Measurements from ENCODE around the gene FXYD6.

FXYD6 gene

DNA sequence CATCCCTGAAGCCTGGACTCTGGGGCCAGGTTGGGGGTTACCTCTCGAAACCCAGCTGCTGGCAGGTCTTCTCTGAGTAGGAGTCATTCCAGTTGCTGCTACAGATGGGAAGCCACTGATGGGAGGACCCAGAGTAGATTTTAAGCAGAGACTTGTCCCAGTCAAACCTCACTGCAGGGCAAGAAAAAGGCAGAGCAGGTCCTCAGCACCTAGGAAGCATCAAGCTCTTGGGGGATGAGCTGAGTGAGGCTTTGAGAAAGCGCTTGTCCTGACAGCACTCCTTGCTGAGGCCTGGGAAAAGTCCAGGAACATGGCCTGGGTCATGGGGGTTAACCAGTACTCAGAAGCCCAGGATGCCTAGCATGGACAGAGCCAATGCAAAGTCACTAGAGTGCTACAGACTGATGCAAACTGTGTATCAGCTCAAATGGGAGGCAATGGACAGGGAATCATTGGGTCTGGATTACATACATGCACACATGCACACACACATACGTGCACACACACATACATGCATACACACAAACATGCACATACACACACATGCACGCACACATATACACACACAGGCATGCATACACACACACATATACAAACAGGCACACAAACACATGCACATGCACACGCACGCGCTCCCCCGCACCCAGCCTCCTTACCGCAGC is 37.4 kb upstream of the FXYD6 start:
- no peak overlapping the region for H3K4me3 ChIP-seq (ENCODE audit: low read depth, low read length)
- no peak for DNase-seq (ENCODE audit: low read depth)
- TF ChIP-seq, protein P1, sequence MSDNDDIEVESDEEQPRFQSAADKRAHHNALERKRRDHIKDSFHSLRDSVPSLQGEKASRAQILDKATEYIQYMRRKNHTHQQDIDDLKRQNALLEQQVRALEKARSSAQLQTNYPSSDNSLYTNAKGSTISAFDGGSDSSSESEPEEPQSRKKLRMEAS (IDR thresholded peaks at IDR 0.05; ENCODE audit: low read depth, low read length), result no peak
- no peak for TF ChIP-seq MYC (IDR thresholded peaks at IDR 0.05; ENCODE audit: low read depth, low read length)
- TF ChIP-seq, protein P2, sequence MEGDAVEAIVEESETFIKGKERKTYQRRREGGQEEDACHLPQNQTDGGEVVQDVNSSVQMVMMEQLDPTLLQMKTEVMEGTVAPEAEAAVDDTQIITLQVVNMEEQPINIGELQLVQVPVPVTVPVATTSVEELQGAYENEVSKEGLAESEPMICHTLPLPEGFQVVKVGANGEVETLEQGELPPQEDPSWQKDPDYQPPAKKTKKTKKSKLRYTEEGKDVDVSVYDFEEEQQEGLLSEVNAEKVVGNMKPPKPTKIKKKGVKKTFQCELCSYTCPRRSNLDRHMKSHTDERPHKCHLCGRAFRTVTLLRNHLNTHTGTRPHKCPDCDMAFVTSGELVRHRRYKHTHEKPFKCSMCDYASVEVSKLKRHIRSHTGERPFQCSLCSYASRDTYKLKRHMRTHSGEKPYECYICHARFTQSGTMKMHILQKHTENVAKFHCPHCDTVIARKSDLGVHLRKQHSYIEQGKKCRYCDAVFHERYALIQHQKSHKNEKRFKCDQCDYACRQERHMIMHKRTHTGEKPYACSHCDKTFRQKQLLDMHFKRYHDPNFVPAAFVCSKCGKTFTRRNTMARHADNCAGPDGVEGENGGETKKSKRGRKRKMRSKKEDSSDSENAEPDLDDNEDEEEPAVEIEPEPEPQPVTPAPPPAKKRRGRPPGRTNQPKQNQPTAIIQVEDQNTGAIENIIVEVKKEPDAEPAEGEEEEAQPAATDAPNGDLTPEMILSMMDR (IDR thresholded peaks at IDR 0.05; ENCODE audit: low read depth, low read length), result no peak

DNA sequence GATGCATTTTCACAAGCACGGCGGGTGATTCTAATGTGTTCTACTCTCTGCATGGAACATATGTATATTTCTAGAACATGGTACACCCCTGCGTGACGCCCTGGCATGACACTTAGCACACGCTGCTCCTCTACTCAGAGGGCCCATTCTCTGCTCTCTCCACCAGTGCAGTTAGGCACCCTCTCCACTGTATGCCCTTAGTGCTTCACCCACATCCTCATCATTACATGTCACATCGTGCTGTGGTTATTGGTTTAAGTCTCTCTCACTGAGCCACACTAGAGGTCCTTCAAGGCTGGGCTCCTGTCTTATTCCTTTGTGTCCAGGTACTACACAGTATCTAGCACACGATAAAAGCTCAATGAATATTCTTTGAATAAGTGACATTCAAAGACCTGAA is 36.0 kb upstream of the FXYD6 start:
- no peak overlapping the region for H3K4me3 ChIP-seq (ENCODE audit: low read depth, low read length)
- TF ChIP-seq POLR2A (IDR thresholded peaks at IDR 0.05; ENCODE audit: extremely low read depth, insufficient read length) (no peak), MYC (IDR thresholded peaks at IDR 0.05; ENCODE audit: low read depth, low read length) (no peak)
- TF ChIP-seq, protein P2 (IDR thresholded peaks at IDR 0.05; ENCODE audit: low read depth, low read length), result no peak
- TF ChIP-seq, protein P1 (IDR thresholded peaks at IDR 0.05; ENCODE audit: low read depth, low read length), result no peak
- DNase-seq (ENCODE audit: low read depth), result no peak

DNA sequence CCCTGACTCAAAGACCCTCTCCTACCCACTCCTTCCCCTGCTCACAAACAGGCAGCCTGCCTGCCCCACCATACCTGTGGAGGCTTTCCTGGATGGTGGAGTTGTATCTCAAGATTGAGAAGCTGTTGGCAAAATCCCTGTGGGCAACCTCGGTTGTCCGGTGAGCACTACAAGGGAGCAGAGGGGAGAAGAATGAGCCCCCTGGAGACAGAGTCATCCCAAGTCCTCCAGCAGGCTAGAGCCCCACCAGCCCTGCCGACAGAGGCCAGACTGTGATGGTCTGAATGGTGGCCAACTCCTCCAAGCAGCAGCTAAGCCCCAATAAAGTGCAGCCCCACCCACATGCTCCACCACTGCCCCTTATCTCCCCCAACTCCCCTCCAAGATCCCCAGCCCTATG is 35.2 kb upstream of the FXYD6 start:
- DNase-seq (ENCODE audit: low read depth), result no peak
- no peak for TF ChIP-seq MYC (IDR thresholded peaks at IDR 0.05; ENCODE audit: low read depth, low read length)
- TF ChIP-seq, protein P1 (IDR thresholded peaks at IDR 0.05; ENCODE audit: low read depth, low read length), result no peak
- no peak for TF ChIP-seq POLR2A (IDR thresholded peaks at IDR 0.05; ENCODE audit: extremely low read depth, insufficient read length)
- TF ChIP-seq, protein P2 (IDR thresholded peaks at IDR 0.05; ENCODE audit: low read depth, low read length), result no peak
- no peak overlapping the region for H3K4me3 ChIP-seq (ENCODE audit: low read depth, low read length)

DNA sequence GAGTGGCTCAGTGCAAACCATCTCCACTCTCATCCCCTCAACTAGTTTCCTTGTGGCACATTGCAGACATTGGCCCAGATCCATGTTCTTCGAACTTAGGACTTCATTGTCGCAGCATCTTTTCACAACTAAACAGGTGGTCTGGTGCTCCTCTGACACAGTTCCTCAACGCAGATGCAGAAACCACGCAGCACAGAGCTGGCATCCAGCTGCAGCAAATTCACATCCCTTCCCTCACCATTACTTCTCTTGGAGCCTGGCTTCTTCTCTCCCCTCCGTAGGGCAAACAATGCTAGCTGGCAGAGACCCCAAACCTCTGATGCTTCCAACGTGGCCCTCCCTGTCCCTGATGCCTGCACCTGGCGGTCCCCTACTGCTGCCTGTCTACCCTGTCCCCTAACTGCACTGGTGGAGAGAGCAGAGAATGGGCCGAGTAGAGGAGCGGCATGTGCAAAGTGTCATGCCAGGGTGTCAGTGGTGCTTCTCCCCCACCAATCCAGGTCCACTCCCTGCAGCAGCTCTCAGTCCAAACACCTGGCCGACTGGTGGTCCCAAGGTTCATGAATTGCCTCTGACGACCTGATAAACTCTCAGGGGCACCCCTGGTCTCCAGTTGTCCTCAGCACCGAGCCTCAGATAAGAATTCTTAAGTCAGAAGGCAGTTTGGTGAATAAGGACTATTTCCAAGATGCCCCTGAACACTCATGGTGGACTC is 34.6 kb upstream of the FXYD6 start:
- TF ChIP-seq, protein P2 (IDR thresholded peaks at IDR 0.05; ENCODE audit: low read depth, low read length), result no peak
- TF ChIP-seq, protein P1 (IDR thresholded peaks at IDR 0.05; ENCODE audit: low read depth, low read length), result no peak
- TF ChIP-seq POLR2A (IDR thresholded peaks at IDR 0.05; ENCODE audit: extremely low read depth, insufficient read length) (no peak), MYC (IDR thresholded peaks at IDR 0.05; ENCODE audit: low read depth, low read length) (no peak)
- no peak overlapping the region for H3K4me3 ChIP-seq (ENCODE audit: low read depth, low read length)
- no peak for DNase-seq (ENCODE audit: low read depth)

DNA sequence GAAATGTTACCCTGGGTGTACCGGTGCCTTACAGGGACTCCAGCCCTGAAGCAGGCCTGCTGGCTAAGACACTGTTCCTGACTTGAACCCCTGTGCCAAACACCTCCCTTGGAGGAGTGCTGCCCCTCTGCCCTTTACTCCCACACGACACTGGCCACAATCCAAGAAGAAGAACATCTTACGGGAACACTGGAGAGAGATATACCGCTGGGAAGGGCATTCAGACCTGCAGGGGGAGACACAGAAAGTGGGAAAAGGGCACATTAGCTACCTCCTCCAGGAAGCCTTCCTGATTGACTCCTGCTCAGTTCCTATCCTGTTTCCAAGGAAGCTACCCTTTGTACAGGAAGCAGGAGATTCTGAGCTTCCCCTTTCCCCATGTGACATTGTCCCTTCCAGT is 34.1 kb upstream of the FXYD6 start:
- DNase-seq (ENCODE audit: low read depth), result no peak
- no peak overlapping the region for H3K4me3 ChIP-seq (ENCODE audit: low read depth, low read length)
- TF ChIP-seq POLR2A (IDR thresholded peaks at IDR 0.05; ENCODE audit: extremely low read depth, insufficient read length), result no peak
- TF ChIP-seq, protein P1 (IDR thresholded peaks at IDR 0.05; ENCODE audit: low read depth, low read length), result no peak

All from NB4 (cell line).